LNCaP clone FGC (cell line): ENCODE measurements around the gene PLD1.

Source experiments
- DNase-seq: peaks from one replicate; pipeline ENCODE4 v3.0.0-alpha.2; 2011; ENCODE audit warnings: low read depth
- H3K4me3 ChIP-seq: 2 replicates; pipeline ENCODE4 v1.5.1; 2011; ENCODE audit warnings: mild to moderate bottlenecking, low read depth, low read length, control low read depth
- CTCF ChIP-seq: IDR thresholded peaks from 2 replicates; pipeline ENCODE4 v1.5.1; 2012; ENCODE audit warnings: mild to moderate bottlenecking; ENCODE audit not compliant: control insufficient read depth, insufficient read depth; ENCODE audit errors: extremely low read depth

PLD1 gene

GRCh38 chr3:171805687-171806086 lies 4.6 kb downstream of the PLD1 start:
- no peak for TF ChIP-seq CTCF
- DNase-seq, result no peak
- no peak overlapping the region for H3K4me3 ChIP-seq

- TF ChIP-seq CTCF, result no peak
- DNase-seq, result no peak
- H3K4me3 ChIP-seq, result no peak overlapping the region
Measured at GRCh38 chr3:171804618-171805389, 5.5 kb downstream of the PLD1 start.

- TF ChIP-seq CTCF, result no peak
- no peak overlapping the region for H3K4me3 ChIP-seq
- DNase-seq, result no peak
Measured at GRCh38 chr3:171803044-171803443, 7.2 kb downstream of the PLD1 start.

- no peak for DNase-seq
- no peak for TF ChIP-seq CTCF
- H3K4me3 ChIP-seq, result no peak overlapping the region
Measured at GRCh38 chr3:171802590-171802956, 7.7 kb downstream of the PLD1 start.

GRCh38 chr3:171801738-171802589 lies 8.3 kb downstream of the PLD1 start:
- no peak overlapping the region for H3K4me3 ChIP-seq
- no peak for DNase-seq
- no peak for TF ChIP-seq CTCF

GRCh38 chr3:171799501-171799900 lies 10.8 kb downstream of the PLD1 start:
- H3K4me3 ChIP-seq, result no peak overlapping the region
- DNase-seq, result no peak
- no peak for TF ChIP-seq CTCF
